ENCODE measurements around the gene LAMC1.

- TF ChIP-seq, protein P1, sequence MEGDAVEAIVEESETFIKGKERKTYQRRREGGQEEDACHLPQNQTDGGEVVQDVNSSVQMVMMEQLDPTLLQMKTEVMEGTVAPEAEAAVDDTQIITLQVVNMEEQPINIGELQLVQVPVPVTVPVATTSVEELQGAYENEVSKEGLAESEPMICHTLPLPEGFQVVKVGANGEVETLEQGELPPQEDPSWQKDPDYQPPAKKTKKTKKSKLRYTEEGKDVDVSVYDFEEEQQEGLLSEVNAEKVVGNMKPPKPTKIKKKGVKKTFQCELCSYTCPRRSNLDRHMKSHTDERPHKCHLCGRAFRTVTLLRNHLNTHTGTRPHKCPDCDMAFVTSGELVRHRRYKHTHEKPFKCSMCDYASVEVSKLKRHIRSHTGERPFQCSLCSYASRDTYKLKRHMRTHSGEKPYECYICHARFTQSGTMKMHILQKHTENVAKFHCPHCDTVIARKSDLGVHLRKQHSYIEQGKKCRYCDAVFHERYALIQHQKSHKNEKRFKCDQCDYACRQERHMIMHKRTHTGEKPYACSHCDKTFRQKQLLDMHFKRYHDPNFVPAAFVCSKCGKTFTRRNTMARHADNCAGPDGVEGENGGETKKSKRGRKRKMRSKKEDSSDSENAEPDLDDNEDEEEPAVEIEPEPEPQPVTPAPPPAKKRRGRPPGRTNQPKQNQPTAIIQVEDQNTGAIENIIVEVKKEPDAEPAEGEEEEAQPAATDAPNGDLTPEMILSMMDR (IDR thresholded peaks at IDR 0.05) = no peak
- TF ChIP-seq POLR2A (IDR thresholded peaks at IDR 0.05) = no peak
Observed at GRCh38 chr1:183105449-183105848, 82.2 kb downstream of the LAMC1 start.
